Endothelial cell of umbilical vein (primary cell): ENCODE results near the gene TMEM26.

Source experiments
- CTCF ChIP-seq, 2 donors: IDR thresholded peaks; 1 replicate in 1 of 2; 2 replicates in 1 of 2; pipeline ENCODE4 v1.5.1; 2011; ENCODE audit warnings: low read length in 2 of 2, mild to moderate bottlenecking in 2 of 2, moderate library complexity in 2 of 2, control low read depth in 1 of 2, inconsistent platforms in 1 of 2, low read depth in 1 of 2; ENCODE audit not compliant: insufficient read depth in 1 of 2; ENCODE audit errors: extremely low read depth in 1 of 2
- EZH2 ChIP-seq: IDR thresholded peaks from 2 replicates; pipeline ENCODE4 v1.6.1; 2012; ENCODE audit warnings: borderline replicate concordance, low read depth, mild to moderate bottlenecking, moderate library complexity, low read length, inconsistent platforms; ENCODE audit not compliant: severe bottlenecking
- FOS ChIP-seq: IDR thresholded peaks from 2 replicates; pipeline ENCODE4 v1.6.1; 2011; ENCODE audit warnings: mild to moderate bottlenecking, low read length, moderate library complexity, borderline replicate concordance; ENCODE audit not compliant: insufficient read depth
- GATA2 ChIP-seq: IDR thresholded peaks from 2 replicates; pipeline ENCODE4 v1.7.0; 2011; ENCODE audit warnings: low read depth, mild to moderate bottlenecking, moderate library complexity, mixed read lengths, low read length; ENCODE audit not compliant: insufficient read length, insufficient read depth
- JUN ChIP-seq: IDR thresholded peaks from 2 replicates; pipeline ENCODE4 v1.6.1; 2011; ENCODE audit warnings: borderline replicate concordance, low read depth; ENCODE audit not compliant: insufficient read length, insufficient read depth
- MAX ChIP-seq: IDR thresholded peaks from 2 replicates; pipeline ENCODE4 v1.6.1; 2011; ENCODE audit not compliant: insufficient read depth, insufficient read length
- POLR2A ChIP-seq: IDR thresholded peaks from 2 replicates; pipeline ENCODE4 v1.6.1; 2012; ENCODE audit warnings: low read depth, mild to moderate bottlenecking, control low read depth, low read length
- POLR2AphosphoS5 ChIP-seq: IDR thresholded peaks from 2 replicates; pipeline ENCODE4 v1.6.1; 2012; ENCODE audit warnings: low read depth, mild to moderate bottlenecking, control low read depth, low read length, moderate library complexity; ENCODE audit not compliant: insufficient read depth

DNA sequence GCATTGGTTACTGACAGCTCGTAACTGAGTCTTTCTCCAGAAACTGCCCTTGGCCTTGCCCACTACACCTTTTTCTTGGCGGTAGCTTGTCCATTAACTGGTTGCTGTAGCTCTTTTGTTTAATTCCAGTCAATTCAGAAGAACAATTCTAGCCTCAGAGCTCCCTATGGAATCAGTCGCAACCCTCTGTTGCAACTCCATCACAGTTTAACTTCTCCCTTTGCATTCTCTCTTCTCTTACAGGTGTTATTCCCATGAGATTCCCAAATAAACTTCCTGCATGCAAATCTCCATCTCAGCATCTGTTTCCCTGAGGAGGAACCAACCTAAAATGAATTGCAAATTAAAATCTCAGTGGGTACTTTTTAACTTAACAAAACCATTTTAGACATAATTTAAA is 28.4 kb upstream of the TMEM26 start:
- TF ChIP-seq GATA2 (no peak), POLR2A (no peak), JUN (no peak), CTCF (IDR thresholded peaks at IDR 0.05; ENCODE audit: extremely low read depth in 1 of 2, insufficient read depth in 1 of 2, low read depth in 1 of 2, low read length in 2 of 2) (no peak), EZH2 (no peak), POLR2AphosphoS5 (no peak), FOS (no peak), MAX (no peak)
